Stimulated activated naive CD4-positive, alpha-beta T cell (primary cell): ENCODE measurements around the gene LGR5.
"Not testable (repeated sequence)": the region's sequence is repeated elsewhere in the genome, so short reads cannot be mapped to it uniquely, and the experiment has no call there.

ENCODE experiments used
- DNase-seq, 6 experiments: peaks; one replicate each; lab custom pipeline; 2025; lab: John Stamatoyannopoulos, UW

LGR5 gene

DNA sequence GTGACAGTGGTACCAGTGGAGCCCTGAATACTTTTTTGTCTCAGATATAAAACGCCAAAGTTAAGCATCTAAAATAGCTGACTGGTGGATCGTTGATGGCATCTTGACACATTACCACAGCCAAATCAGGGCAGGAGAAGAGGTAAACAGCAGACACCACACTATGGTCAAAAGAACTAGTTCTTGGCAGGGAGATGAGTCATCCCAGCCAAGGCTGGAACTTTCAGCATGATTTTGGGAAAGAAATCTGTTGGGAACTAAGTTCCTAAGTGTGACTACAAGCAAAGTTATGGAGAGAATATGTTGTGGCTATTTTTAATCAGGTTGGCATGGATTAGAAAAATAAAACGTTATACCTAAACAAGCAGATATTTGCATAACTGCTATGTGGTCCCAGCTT is 36.9 kb downstream of the LGR5 start:
- DNase-seq: no peak

DNA sequence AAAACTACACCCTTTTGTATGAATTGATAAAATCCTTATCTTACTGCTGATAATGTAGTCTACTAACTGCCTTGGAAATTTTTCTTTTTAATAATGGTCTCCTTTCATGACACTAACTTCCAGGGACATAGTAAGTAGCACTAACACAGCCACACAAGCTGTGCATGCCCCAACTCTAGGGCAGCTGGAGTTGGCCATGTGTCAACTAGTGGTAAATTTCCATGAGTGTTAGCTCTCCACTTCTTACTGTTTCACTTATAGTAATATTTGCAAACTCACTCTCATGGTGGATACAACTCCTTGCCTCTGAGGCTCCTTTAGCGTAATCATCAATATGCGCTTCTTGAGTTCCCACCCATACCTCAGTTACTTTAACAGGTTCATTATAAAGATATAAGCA is 38.0 kb downstream of the LGR5 start:
- no peak for DNase-seq

DNA sequence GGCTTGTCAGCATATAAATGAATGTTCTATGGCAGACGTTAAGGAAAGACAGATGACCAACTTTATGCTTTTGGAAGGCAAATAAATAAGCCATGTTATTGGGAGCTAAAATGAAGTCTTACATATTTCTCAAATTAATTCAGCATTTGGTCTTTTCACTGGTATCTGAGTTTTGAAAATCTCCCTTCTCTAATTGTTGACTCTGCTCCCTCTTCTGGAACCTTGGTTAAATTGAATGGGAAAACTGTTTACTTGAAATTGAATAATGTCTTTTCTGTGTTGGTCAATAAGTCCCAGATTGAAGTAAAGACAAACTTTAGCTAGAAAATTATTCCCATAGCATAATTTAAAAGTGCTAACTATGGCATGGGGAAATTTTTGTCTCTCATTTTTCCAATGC is 38.7 kb downstream of the LGR5 start:
- DNase-seq: no peak

DNA sequence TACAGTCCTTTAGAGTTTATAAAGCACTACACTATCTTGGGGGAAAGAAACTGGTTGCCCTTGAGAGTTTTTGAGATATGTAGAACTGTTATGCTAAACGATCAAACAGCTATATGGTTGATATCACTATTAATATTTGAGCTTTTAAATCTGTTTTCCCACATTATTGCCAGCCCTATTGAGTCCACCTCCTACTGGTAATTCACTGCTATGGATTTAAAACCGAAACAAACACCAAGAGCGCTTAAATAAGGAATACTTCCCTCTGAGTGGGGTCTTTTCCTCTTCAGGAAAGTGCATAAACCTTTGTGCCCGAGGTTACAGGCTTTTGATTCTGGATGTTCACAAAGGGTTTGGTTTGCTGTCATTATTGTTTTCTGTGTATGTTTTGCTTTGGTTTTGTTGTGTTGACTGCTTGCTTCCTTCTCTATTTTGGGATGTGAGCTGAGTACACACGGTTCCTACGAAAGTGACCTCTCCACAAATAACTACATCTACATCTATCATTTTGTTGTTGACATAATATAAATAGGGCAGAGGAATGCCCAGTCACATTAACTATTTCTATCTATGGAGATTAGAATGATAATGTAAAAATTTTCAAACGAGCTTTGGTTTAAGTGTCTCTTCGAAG is 44.8 kb downstream of the LGR5 start:
- no peak for DNase-seq

DNA sequence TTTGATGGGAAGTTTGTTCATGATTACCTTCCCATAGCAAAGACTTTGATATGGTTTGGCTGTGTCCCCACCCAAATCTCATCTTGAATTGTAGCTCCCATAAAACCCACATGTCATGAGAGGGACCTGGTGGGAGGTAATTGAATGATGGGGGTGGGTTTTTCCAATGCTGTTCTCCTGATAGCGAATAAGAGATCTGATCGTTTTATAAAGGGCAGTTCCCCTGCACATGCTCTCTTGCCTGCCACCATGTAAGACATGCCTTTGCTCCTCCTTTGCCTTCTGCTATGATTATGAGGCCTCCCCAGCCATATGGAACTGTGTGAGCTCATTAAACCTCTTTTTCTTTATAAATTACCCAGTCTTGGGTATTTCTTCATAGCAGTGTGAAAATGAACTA is 51.2 kb downstream of the LGR5 start:
- not testable (repeated sequence) for DNase-seq

DNA sequence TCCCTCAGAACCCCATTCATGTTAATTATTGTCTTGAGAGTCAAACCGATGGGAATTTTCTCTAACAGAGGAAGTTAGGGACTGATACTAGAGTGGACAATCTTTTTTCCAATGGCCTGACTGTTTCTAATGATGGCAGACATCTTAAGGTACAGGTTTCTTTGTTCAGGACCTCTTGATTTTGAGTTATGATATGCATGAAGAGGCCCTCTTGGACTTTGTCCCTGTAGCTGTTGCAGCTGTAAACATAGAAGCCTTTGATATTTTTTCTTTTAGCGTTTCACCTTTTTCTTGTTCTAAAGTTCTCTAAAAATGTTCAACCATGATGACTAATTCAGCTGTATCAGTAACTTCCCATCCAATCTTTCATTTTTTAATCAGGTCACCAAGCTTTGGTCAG is 53.0 kb downstream of the LGR5 start:
- no peak for DNase-seq

DNA sequence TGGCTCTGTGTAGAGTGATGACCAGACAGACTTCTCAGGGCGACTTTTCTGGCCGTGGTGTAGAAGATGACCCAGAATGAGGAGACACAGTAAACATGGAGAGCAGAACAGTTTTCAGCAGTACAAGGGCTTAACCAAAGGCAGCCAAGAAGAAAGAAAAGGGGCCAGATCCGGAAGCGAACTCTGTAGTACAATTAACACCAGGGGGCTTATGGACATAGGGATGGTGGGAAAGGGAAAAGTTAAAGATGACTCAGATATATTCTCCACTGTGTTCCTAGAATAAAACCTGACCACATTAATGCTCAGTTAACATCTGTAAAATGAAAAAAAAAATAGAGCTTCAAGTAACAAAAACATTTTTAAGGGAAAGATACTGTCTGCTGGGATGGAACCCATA is 60.2 kb downstream of the LGR5 start:
- DNase-seq: no peak

DNA sequence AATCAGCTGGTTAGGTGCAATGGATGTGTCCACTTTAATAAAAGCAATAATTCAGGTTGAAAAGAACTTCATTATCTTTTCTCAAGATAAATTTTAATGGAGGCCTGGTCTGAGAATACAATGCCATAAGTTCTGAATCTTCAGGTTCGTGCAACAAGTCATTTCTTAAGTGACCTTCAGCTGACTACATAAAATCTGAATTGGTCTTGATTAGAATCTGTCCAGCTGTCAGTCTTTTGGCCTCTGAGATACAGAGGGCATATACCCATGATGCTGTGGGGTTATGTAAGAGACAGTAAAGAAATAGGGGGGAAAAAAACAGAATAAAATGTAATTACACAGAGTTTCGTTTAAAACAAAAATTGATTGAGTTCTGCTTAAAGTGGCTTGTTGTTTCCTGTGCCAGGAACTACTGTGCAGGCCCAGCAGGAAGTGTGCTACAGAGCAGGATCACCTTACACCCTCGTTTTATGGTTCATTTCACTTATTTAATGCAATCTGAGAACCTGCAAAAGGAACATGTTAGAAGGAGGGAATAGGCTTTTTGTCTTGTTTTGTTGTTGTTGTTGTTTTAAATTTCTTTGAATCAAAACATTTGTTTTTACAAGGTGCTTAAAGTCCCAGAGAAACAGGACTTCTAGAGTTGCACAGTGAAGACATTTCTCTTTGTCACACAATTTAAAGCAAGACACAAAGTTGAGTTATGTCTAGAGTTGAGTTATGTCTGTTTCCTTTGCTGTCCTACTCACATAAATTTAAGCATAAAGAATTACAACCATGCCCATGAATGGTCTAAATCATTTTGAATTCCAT is 64.2 kb downstream of the LGR5 start:
- DNase-seq: peak in 2 of 6 experiments; percentile 26 to 29

DNA sequence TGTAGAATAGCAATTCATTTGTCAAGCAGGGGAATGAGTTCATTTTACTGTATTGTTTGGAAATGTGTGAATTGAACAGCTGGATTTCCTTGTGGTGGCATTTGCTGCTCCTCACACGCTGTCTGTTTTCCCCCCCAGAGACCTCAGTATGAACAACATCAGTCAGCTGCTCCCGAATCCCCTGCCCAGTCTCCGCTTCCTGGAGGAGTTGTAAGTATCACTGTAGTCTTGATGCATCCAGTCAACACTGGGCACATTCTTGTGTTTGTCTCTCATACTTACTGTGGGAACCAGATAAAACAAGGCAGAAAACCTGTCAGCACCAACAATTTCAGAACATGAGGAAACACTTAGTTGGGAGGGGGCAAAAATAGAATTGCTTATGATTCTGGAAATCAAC is 64.9 kb downstream of the LGR5 start:
- DNase-seq: no peak

DNA sequence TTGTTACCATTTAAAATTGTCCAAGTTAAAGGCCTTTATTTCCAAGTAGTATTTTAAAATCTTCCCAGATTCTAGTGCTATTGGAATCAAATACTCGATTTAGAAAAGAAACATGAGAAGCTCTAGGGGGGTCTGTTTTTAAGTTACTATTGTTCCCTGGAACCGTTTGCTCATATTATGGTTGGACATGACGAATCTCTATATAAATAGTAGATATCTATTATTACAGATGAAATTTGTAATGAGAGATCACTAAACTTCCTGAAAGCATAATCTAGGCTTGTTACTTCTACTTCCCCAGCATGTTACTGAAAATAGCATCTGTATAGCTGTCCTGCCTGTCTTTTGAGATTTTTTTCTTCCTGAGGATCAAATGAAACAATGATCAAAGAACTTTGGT is 70.1 kb downstream of the LGR5 start:
- no peak for DNase-seq

DNA sequence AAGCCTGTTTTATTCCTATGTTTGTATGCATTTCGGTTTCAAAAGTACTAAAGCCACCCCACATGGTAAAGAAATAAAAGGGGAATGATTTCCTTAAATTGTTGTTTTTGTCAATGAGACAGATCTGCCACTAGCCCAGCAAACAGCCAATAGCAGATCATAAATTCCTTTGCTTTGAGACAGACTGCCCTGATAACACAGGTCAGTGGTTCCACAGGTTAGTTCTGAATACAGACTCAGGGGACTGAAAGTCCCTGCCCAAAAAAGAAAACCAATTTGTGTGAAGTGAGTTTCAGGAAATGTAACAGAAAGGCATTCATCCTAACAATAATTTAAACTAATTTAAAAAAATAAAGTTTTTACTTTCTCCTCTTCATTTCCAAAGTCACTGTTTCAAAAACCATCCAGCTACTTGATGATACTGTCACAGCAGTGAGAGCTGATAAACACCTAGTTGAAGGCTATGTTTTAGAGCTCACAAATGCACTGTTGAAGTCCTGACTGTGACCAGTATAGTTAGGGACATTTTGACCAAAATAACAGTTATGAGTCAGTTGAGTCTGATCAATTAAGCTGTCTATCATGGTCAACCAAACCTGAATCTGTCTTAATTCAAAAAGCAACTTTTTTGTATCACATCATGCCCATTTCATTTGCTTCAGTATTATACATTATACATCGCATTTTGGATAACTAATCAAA is 77.7 kb downstream of the LGR5 start:
- no peak for DNase-seq

DNA sequence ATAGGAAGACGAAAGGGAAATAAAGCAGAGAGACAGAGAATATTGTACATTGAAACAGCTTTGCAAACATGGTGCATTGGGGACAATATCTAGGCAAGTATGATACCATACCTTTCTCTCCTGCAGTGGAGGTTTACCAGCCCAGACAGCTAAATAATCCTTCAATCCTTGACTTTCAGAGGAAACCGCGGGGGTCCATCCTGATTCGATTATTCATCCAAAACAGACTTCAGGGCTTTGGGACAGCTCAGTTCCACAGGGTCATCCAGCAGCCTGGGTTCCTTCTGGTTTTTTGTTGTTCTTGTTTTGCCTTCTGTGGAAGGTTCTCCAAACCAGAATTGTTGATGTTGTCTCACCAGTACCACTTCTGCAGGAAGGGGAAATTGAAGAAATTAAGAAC is 81.5 kb downstream of the LGR5 start:
- DNase-seq: no peak

DNA sequence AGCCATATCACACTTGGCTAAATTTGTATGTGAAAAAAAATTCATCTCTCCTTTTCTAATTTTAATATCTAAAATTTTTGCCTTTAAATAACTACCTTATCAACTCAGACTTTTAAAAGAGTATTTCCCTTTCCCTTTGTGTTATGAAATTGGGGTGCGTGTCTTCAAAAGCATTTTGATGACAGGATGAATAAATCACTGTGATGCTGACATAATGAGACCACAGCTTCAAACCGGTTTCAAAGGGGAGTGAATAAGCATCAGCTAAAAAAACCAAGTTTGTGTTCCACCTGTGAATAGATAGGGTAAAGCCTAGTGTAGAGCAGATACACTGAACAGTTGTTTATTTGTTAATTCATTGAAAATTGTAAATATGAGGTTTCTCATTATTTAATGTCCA is 85.0 kb downstream of the LGR5 start:
- no peak for DNase-seq

DNA sequence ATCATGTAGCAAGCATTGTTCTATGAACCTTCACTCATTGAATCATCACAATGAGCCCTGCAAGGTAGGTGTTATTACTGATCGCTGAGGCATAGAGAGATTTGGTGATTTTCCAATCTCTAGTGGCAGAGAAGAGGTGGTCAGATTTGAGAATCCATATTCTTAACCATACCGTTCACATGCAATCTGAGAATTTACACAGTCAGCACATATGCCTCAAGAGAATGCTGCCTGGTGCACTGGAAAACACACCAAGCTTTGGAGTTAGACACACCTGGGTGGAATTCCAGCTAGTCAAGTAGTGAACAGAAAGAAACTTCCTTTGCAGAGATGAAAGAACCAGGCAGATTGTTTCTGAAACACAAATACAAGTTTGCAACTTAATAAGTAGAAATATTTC is 94.1 kb downstream of the LGR5 start:
- DNase-seq: no peak

DNA sequence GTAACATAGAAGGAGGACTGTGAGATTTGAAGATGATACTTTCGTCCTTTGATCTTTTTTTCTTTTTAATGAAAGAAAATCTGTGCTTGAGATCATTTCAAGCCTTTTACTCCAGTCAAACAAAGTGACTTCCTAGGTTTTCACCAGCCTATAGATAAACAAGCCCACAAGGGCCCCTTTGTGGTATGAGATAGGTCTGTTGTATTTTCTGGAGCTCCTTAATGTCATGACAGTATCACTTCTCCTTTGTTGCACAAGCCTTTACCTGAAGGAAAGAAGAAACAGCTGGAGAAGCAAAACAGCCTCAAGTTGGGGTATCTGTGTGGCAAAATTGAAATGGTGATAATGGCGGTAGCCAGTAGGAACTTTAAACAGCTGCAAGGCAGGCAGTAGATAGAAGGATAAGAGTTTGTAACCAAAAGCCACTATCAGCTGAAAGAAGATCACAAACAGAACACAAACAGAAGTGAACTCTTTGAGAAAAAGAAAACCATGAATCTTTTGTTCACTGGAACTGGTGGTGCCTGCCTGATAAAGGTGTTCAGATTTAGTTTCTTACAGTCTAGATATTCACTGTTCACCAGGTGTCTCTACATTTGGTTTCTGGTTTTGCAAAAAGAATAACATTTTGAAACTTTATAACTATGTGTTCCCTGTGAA is 96.8 kb downstream of the LGR5 start:
- DNase-seq: no peak

DNA sequence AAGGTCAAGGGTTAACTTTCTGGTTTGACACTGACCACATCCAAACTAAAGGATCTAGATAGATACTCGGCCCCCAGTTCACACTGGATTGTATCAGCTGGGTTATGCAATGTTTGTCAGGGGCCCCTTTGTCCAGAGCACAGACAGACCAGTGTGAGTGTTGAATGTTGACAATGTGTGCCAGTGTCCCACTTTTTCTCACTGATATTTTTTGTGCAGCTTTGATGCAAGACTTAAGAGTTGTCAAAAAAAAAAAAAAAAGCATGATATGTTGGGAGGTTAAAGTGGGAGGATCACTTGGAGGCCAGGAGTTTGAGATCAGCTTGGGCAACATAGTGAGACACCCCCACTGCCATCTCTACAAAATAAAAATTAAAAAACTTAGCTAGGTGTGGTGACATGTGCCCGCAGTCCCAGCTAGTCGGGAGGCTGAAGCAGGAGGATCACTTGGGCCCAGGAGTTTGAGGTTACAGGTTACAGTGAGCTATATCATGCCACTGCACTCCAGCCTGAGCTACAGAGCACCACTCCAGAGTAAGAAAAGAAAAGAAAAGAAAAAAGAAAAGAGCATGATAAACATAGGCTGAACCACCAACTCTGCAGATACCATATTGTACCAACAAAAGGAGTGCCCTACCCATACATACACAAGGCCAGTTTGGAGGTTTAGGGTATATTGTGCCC is 97.5 kb downstream of the LGR5 start:
- DNase-seq: no peak

DNA sequence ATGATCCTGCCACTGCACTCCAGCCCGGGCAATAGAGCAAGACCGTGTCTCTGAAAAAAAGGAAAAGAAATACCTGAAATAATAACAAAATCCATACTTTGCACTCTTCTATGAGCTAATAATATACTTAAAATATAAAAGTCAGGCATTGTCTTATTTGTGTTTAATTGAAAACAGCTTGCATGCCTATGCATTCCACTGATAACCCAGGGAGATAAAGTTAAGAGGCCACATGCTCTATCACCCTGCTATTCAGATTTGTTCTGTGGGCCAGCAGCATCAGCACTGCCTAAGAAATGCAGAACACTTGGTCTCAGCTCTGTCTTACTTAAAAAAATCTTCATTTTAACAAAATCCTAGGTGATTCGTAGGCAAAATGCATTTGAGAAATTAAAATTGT is 99.2 kb downstream of the LGR5 start:
- no peak for DNase-seq

DNA sequence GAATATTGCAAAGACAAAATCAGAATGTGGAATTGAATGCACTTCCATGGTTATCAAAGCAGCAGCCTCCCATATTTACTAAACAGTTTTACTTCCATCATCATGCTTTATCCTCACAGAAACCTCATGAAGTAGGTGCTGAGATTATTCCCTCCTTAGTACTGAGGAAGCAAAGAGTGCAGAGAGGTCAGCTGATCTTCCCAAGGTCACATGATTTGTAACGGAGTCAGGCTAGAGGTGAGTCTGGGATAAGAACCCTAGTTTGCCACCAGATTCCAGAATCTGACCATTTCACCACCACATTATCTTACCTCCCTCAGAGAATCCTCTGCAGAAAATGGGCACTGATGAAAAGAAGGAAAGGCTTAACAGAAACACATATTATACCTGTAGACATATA is 102.0 kb downstream of the LGR5 start:
- no peak for DNase-seq

DNA sequence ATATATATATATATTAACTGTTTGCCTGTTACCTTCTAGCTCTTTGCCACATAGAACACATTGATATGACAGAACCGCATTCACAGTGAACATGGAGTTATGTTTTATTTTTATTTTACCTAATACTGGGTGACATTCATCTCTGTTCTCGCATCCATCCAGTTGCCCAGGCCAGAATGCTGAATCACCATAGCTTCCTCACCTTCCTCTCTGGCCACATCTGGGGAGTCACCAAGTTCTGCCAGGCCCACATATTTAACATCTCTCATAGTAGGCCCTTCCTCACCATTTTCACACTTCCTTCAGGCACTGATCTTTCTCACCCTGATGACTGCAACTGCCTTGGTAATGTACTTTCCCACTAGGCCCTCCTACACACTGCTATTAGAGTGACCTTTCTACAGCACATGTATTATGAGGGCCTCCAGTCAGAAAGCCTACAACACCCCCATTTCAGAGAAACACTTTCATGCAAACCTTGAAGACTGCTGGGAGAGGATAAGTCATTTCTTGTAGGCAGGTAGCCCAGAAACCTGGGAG is 106.8 kb downstream of the LGR5 start:
- no peak for DNase-seq

DNA sequence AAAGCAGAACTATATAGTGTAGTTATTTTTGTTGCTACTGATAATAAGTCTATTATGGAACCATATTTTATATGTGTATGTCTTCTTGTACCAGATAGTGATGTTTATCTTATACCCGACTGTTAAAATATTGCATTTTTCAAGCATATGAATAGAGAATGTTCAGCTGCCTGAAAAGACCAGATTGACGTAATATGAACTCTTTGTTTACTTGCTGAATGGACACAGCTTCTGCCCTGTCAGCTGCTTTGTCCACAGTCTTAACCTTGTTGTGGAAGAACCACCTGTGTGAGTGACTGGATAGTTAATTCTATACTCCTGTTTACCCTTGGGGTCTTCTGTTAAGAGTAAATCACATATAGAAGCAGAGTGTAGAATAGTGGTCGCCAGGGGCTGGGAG is 109.3 kb downstream of the LGR5 start:
- DNase-seq: no peak

DNA sequence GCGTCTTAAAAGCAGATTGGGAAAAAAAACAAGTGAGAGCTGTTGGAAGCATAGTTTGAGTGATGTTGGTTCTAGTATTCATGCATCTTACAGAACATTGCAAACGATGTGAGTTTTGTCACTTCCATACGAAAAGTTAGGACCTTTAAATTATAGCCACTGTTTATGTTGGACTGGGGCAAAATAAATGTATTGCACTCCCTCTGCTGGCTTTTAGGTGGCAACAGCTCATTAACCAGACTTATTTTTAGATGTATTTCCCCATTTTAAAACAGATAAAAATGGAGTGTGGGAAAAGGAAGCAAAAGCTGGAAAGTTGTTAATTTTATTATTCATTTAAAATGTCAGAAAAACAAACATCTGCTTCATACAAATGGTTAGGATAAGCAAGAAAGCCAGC is 111.9 kb downstream of the LGR5 start:
- DNase-seq: no peak
